ENCODE data around the gene SAMD14.

Gene SAMD14

DNA sequence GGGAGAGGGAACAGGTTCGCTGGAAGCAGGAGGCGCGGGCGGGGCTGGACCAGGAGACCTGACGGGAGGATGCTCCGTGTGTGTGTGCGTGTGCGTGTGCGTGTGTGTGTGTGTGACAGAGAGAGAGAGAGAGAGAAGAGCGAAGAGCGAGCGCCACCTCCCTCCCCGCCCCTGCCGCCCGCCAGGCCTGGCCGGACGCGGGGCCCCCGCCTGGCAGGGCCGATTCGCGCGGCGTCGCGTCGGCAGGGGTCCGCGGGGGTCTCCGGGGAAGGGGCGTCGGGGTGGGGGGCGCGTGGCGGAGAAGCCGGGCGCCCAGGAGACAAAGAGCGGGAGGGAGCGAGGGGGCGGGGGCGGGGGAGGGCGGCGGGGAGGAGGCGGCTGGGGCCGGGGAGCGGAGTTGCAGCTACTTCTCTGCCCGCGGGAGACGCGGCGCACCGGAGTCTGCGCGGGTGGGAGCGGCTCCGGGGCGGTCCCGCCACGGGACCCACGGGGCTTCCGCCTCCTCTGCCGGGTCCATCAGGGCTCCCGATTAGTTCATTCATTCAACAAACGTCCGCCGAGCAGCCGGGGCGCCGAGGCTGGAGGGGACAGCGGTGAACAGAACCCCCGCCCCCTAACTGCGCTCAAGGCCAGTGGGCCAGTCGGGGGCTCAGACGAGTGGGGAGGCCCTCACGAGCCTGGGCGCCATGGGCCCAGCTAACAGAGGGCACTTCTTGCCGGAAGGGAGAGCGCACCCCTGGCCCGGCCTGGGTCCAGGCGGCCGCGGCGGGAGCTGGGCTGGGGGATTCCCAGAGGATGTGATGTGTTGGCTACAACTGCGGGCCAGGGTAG lies at the start of gene SAMD14:
TSS of gene SAMD14 (minus strand) at position 433 of the 831 bp plus-strand sequence. CDS start 5,201 bp downstream, outside the sequence.
- peak; percentile 46 for DNase-seq

DNA sequence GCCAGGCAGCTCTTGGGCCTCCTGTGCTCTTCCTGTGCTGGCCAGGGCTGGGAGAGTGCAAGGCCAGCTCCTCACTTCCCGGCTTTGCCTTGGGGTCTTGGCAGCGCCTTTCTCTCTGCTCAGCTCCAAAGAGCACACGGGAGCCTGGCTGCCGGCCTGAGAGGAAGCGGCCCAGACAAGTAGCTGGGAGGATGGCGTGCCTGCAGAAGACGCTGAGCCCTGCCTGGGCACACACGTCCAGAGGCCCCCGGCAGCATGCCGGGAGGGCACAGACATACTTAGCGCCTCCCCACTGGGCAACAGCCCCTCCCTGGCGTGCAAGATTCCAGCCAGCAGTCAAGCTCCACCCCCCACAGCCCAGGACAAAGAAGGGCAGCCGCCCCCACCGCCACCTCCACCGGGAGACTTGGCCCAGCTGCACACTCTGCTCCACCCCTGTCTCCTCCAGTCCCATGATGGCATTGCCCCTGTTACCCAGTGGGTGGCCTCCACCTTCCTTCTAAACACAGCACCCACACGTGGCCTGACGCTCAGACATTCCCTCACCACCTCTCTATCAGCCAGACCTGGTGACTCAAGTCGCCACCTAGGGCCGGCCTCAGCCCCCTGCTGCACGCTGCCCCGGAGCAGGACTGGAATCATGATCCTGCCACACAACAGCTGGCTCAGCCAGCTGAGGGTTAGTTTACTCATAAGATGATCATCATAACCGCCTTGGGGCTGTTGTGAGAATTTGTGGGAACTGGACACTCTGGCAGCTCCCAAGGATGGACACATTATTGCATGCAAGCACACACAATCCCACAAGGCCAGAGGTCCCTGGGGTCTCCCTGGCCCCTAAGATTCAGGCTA lies 48.2 kb upstream of the SAMD14 start:
- peak; percentile 53 for DNase-seq

DNA sequence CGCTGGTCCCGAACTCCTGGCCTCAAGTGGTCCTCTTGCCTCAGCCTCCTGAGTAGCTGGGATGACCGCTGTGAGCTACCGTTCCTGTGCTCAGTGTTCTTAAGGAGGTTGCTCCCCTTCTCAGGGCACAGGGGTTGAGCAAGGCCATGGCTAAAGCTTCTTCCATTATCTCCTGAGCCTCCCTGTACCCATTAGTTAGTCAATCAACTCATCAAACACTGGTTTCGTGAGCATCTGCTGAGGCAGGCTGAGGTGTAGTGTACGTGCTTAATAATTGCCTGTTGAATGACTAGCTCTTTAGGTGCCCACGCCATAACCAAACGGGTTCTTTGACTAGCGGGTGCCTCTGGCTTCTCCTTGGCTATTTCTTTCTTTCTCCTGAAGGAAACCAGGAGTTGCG lies 47.5 kb upstream of the SAMD14 start:
- DNase-seq: no peak

DNA sequence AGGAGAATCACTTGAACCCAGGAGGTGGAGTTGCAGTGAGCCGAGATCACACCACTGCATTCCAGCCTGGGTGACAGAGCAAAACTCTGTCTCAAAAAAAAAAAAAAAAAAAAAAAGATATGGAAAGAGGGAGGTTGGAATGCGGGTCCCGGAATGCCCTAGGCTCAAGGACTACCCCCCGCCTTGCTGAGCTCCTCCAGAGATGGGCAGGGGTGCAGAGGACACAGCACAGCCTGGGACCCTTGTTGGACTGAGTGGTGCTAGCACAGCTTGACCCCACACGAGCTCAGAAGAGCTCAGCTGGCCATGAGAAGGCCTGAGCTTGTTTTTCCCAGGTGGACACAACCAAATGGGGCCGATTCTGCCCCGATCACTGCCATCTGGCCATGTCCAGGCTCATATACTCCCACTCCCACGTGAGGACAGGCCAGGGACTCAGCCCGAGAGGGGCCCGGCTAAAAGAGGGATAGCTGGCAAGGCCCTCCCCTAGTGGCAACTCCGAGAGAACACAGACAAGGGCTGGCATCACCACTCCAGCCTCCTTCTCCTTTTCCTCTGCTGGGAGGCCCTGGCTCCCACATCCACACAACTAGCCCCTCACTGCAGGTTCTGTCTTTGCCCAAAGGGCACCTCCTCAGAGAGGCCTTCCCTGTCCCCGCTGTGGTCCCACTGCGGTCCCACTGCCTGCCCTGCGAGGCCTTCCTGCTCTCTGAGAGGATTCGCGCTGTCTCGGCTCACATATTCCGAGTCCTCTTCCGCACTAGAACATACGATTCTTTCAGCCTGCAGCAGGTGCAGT lies 46.8 kb upstream of the SAMD14 start:
- no peak for DNase-seq

DNA sequence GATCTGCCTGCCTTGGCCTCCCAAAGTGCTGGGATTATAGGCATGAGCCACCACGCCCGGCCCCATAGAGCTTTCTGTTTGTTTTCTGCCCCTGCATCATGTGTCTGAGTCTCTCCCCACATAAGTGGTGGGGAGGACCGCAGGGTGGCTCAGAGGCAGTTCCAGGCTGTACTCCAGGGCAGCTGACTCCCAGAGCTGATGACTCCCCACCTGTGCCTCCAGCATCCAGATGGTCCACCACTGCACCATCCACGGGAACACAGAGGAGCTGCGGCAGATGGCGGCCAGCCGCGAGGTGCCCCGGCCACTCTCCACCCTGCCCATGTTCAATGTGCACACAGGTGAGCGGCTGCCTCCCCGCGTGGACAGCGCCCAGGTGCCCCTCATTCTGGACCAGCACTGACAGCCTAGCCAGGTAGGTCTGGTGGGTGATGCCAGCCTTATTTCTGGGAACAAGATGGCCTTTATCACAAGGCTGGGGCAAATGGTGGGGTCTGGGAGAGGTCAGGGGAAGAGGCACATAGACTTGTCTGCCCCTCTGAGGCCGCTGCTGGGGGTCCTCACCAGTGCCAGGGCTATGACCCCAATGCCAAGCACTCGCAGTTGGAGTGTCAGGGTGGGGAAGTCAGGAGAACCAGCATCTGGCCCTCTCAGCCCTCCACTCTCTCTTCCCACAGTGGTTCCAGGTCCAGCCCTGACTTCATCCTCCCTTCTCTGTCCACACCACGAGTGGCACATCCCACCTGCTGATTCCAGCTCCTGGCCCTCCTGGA lies 45.3 kb upstream of the SAMD14 start:
- DNase-seq: no peak

DNA sequence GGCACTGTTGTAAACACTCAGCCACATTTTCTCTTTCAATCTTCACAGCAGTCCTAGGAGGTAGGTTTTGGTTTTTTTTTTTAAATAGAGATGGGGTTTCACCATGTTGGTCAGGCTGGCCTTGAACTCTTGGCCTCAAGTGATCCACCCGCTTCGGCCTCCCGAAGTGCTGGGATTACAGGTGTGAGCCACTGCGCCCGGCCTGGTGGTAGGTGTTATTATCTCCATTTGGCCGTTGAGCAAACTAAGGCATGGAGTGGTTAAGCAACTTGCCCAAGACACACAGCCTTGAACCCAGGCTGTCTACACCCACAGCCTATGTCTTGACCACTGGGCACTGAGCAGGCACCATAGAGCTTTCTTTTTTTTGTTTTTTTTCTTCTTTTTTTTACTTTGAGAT lies 44.5 kb upstream of the SAMD14 start:
- DNase-seq: no peak

DNA sequence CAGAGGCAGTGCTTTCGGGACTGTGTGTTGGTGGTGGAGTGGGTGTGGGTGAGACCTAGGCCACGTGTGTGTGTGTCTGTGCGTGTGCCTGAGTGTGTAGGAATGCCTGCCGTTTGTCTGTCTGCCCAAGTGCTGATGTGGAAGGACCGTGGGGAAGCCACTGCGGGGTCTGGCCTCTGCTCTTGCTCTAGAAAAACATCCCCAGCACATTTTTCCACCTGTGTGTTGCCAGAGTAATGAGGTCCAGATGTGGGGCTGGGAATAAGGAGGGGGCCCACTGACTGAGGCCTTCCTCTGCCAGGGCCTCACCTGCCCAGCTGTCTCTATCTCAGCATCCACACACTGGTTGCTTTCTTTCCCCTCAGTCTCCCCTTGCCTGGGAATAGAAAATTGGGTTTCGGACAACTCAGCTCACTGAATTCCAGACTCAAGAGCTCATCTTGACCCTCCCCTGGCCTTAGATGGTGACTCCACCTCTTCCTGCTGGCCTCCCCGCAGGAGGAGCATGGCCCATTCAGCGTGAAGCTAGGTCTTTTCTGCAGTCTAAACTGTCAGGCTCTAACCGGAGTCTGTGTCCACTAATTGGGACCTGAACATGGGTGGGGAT lies 43.5 kb upstream of the SAMD14 start:
- DNase-seq: no peak

DNA sequence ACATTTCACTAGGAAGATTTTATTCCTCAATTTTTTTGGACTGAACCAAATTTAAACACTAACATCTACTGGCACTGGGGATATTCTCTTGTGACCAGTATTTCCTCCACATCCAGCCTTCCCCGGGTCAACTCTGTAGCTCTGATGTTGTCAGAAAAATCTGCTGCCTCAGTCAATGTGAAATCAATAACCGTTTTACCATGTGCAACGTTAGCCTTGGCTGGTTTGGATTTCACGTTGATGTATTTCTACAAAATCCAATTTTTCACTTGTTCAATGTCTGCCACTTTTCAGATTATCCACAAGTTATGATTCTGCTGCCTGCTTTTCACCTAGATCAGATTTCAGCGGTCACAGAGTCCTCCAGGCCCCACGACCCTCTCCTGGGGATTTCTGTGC lies 43.0 kb upstream of the SAMD14 start:
- DNase-seq: no peak

DNA sequence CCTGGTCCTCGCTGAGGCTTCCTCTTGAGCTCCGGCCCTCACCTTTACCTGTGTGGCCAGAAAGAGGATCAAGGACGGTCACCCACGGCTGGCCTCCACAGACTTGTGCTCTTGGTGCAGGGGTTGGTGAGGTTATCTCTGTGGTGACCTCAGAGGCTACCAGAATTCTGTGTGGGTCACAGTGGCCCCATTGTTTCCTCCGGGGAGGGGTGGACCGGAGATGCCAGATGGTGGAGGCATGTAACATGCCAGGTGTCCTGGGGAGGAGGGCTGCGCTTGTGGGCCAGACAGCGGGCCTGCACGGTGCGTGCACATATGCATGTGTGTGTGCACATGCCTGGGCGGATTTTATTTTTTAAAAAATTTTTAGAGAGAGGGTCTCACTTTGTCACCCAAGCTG lies 42.2 kb upstream of the SAMD14 start:
- no peak for DNase-seq

DNA sequence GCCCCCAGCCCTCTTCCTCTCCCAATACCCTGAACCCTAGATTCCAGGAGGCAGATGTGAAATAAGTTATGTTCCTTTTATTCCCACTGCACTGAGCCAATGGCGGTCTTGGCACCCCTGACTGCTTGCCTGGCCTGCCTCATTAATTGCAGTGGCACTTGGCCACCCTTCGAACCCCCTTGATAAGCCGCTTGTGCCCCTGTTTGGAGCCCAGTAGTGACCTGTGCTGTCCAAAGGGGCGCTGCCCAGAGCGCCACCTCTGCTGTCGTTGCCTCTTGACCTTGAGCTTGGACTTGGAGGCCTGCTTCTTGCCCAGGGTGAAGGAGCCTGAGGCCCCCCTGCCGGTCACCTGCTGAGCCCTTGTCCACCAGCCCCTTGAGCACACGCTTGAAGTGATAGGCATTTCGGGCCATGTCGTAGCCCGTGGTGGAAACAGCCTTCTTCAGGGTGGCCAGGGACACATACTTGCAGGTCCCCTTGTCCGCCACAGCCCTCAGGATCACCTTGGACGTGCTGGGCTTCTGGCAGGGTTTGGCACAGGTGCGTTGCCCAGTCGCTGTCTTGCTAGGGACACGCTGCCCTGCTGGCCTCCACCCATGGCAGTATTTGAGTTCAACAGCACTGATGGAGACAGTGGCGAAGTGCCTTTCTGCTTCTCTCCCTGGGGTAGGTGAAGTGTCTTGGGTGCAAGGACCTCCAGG lies 41.6 kb upstream of the SAMD14 start:
- DNase-seq: no peak

DNA sequence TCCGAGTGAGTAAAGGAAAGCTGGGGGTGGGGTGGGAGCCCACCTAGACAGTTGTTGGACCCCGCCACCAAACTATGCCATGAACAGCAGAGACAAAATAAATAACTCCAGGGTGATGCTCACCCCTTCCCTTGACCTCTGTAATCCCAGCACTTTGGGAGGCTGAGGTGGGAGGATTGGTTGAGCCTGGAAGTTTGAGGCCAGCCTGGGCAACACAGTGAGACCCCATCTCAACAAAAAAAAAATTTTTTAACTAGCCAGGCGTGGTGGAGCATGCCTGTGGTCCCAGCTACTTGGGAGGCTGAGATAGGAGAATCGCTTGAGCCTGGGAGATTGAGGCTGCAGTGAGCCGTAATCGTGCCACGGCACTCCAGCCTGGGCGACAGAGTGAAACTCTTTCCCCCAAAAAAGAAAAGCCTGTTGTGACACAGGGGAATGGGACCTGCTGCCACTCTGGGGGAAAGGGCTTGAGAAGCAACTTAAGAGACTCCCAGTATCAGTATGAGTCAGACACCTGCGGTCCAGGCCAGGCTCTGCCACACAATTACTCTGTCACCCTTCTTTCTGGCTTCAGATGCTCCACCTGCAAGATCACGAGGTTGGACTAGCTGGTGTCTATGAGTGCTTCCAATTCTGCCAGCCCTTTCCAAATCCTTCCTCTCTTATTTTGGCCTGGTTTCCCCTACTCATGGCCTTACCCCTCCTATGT lies 40.9 kb upstream of the SAMD14 start:
- DNase-seq: no peak

DNA sequence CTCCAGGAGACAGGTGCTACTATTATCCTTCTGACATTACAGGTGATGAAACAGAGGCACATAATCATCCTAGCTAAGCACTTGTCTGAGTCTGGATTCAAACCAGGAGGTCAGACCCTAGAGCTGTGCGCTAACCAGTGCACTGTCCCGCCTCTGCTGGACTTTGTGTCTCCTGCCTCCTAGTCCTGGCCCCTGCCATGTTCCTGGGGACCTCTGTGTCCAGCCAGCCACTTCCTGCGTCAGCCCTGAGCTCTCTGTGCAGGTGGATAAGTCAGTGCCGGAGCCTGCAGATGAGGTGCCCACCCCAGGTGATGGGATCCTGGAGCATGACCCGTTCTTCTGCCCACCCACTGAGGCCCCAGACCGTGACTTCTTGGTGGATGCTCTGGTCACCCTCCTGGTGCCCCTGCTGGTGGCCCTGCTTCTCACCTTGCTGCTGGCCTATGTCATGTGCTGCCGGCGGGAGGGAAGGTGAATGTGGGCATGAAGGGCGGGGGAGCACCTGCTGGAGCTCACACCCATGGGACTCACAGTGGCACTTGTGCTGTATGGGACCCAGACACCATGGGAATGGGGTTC lies 40.0 kb upstream of the SAMD14 start:
- no peak for DNase-seq

DNA sequence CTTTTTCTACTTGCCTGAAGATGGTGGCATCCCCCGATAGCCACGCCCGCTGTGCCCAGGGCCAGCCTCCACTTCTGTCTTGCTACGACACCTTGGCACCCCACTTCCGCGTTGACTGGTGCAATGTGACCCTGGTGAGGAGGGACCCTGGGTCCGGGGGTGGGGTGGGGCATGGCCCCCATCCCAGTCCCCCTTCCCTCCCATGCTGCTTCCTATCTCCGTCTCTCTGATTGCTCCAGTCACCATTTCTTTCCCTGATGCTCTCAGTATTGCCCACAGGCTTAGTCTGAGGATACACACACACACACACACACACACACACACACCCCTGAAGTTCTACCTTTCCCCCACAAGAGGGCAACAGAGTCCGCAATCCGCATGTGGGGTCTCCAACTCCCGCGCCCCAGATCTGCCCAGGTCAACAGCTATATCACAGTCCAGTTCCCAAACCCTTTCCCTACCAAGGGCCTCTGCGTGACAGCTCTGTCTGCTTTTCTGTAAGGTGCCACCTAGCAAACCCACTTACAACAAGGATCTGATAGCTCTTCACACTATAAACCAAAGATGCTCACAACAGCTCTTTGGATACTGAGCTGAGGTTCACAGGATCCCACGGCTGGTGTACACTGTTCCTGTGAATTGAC lies 39.3 kb upstream of the SAMD14 start:
- DNase-seq: peak; percentile 59

DNA sequence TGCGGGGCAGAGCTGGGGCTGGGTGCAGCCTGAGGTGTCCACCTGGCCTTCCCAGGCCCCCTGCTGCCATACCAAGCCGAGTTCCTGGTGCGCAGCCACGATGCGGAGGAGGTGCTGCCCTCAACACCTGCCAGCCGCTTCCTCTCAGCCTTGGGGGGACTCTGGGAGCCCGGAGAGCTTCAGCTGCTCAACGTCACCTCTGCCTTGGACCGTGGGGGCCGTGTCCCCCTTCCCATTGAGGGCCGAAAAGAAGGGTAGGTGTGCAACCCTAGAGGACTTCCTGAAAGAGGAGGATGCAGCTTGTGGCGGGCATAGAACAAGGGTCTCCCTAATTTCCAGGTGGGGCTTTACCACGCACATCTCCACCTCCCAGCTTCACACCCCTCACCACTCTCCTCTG lies 38.4 kb upstream of the SAMD14 start:
- DNase-seq: no peak

DNA sequence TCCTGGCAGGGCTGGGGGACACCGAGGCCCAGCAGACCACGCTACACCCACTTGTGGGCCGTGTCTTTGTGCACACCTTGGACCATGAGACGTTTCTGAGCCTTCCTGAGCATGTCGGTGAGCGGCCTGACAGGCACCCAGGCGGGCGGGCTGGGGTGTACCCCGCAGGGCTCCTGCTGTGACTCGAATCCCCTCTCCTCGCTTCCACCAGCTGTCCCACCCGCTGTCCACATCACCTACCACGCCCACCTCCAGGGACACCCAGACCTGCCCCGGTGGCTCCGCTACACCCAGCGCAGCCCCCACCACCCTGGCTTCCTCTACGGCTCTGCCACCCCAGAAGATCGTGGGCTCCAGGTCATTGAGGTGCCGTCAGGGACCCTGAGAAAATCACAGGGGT lies 37.4 kb upstream of the SAMD14 start:
- DNase-seq: no peak

DNA sequence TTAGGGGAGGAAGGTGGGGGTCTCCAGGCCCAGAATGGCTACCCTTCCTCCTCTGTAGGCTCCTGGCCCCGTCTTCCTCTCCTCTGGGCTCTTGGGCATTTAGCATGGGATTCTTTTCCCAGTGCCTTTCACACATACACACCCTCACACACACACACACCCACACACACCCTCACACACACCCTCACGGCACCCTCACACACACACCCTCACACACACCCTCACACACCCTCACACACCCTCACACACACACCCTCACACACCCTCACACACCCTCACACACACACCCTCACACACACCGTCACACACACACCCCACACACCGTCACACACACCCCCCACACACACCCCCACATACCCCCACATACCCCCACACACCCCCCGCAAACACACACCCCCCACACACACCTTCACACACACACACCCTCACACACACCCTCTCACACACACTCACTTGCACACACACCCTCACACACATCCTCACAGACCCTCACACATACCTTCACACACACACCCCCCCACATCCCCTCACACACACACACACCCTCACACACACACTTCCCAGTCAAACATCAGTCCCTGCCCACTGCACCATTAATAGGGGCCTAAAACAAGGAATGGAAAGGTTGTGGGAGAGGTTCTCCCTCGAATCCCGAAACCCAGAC lies 36.7 kb upstream of the SAMD14 start:
- no peak for DNase-seq

DNA sequence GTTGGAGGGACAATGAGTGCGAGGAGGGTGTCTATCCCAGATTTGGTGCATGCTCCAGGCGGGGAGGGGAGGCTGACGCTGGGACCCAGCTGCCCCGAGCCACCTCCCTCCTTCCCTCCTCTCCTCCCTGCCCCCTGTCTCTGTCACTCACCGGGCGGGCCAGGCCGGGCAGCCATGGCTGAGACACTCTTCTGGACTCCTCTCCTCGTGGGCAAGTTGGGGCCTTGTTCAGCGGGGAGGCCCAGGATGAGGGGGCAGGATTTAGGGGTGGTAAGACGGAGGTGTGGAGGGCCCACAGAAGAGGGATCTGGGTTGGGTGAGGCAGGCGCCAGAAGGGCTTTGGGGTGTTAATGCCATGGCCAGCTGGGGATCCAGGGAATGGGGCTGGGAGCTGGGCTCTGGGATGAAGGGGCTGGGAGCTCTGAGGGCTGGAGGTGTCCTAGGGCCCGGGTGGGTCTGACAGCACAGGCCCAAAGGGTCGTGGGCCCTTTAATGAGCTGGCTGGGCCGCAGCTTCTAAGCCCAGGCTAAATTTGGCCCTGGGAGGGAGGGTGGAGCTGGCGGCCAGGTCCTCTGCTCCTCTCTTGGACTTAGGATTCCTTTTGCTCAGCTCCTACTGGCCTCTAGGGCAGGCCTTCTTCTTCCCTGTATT lies 36.0 kb upstream of the SAMD14 start, which contains the start of gene SGCA:
TSS of gene SGCA (plus strand) at position 139 of the 651 bp plus-strand sequence. CDS start at position 175, 36 bp downstream.
- no peak for DNase-seq

DNA sequence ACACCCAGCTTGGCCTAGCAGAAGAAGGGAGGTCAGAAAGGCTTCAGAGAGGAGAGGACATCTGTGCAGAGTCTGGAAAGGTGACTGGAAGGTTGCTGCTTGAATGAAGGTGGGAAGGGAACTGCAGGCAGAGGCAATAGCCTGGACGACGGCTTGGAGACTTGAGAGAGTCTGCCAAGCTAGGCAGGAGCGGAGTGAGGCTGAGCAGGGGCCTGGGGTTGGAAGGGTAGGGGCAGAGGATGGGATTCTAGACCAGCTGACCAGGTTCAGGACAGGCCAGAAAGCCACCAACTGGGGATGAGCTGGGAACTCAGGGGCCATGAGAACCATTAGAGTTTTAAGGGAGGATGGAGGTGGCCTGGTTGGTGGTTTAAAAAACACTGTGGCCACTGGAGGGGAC lies 35.5 kb upstream of the SAMD14 start:
- no peak for DNase-seq

DNA sequence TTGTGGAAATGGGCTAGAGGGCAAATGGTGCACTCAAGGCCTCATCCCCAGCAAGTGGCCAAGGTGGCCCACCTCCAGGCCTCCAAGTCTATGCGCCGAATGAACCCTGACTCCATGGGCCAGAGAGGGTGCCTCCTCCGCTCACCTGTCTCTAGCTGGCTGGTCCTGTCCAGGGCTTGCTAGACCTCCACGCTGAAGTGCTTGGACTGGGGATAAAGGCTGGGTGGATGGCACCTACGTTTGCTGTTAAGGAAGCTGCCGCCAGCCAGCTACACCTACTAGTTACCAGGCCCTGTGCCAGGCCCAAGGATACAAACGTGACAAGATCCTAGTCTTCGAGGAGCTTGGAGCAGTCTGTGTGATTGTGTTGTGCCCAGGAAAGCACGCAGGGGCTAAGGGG lies 35.1 kb upstream of the SAMD14 start:
- no peak for DNase-seq

Measured in activated CD8-positive, alpha-beta memory T cell treated with anti-CD3 and anti-CD28 coated beads, Interleukin-2, amount 50 U/mL, for 4 hours (primary cell).